Measurements from ENCODE around the gene DAND5. TPM values are rescaled to one million over a fixed set of nuclear protein-coding genes. Genes with fewer than 3 reads are reported as not detected.

DAND5 gene
- total and polyA plus RNA-seq, 9 of the 15 experiments (the other 6 are each of a cell fraction or from before 2014, with no cell fraction given), result 0.22 to 0.83 (median 0.60) TPM

- TF ChIP-seq POLR3A (IDR thresholded peaks at IDR 0.05; ENCODE audit: borderline replicate concordance, extremely low read depth, insufficient read depth, insufficient read length) (no peak), STAT6 (CRISPR knock-in tag; IDR thresholded peaks at IDR 0.05) (no peak), NR1H2 (CRISPR knock-in tag; IDR thresholded peaks at IDR 0.05) (no peak), ZFP30 (CRISPR knock-in tag; IDR thresholded peaks at IDR 0.05; ENCODE audit: borderline replicate concordance) (no peak), ZBTB5 (IDR thresholded peaks at IDR 0.05) (no peak), NCOR1 (IDR thresholded peaks at IDR 0.05) (no peak), TAF15 (IDR thresholded peaks at IDR 0.05; ENCODE audit: low read depth, low read length) (no peak), NFXL1 (CRISPR knock-in tag; IDR thresholded peaks at IDR 0.05) (no peak), TEAD1 (CRISPR knock-in tag; IDR thresholded peaks at IDR 0.05) (peak; percentile 47 to 82; a peak in 3 of 4 replicates), ARHGAP35 (IDR thresholded peaks at IDR 0.05; ENCODE audit: partially characterized antibody) (no peak), PHF21A (IDR thresholded peaks at IDR 0.05; ENCODE audit: borderline replicate concordance, low read depth) (no peak; the same call in 1 of the 2 replicates), CBX3 (IDR thresholded peaks at IDR 0.05; ENCODE audit: borderline replicate concordance in 1 of 2, low read length in 2 of 2) (no peak), ZKSCAN8 (CRISPR knock-in tag; IDR thresholded peaks at IDR 0.05) (0 out of 2 replicates have a peak, but pooled peaks have one; percentile 50), MTA2 (IDR thresholded peaks at IDR 0.05; ENCODE audit: low read depth) (peak; percentile 33; the same call in 1 of the 2 replicates), NBN (IDR thresholded peaks at IDR 0.05; ENCODE audit: low read depth) (peak; percentile 24; the same call in 1 of the 2 replicates), NELFE (IDR thresholded peaks at IDR 0.05; ENCODE audit: insufficient read depth, insufficient read length) (no peak), ZNF639 (CRISPR knock-in tag; conservative IDR thresholded peaks at IDR 0.05 in 1 of 2, IDR thresholded peaks at IDR 0.05 in 1 of 2) (peak in 1 of 2 experiments; percentile 73; a peak in 2 of 4 replicates), ZNF766 (CRISPR knock-in tag; conservative IDR thresholded peaks at IDR 0.05) (peak; percentile 96), MCM5 (IDR thresholded peaks at IDR 0.05; ENCODE audit: low read depth) (no peak), GATAD2A (IDR thresholded peaks at IDR 0.05) (peak; percentile 95), HMGXB4 (CRISPR knock-in tag; IDR thresholded peaks at IDR 0.05) (peak; percentile 92; the same call in 1 of the 2 replicates)
Measured at GRCh38 chr19:12983542-12984142, 14.3 kb downstream of the DAND5 start (continued).

All from K562 (cell line).